ENCODE results near the gene BTBD9. TPM values are rescaled to one million over a fixed set of nuclear protein-coding genes. Genes with fewer than 3 reads are reported as not detected.

BTBD9 gene
- total and polyA plus RNA-seq, 9 of the 15 experiments (the other 6 are each of a cell fraction or from before 2014, with no cell fraction given), result 0.08 to 1.6 (median 0.58) TPM

DNA sequence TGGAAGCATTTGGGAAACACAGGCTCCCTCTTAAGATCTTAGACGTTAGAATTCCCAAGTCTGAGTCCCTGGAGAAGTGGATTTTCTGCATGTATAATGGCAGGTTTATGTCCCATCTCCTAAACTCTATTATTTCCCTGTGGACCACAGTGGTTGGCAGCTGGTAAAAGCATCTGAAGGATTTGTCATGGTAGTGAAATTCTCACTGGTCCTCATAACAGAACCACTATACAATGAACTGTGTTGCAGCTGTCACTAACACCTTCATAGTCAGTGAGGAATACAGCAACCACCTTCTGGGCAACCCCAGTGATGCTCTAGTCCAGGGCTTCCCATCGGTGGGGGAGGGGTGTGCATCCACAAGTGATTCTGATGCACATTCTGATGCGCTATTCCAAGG is 423.3 kb downstream of the BTBD9 start:
- no peak overlapping the region for H3K9ac ChIP-seq (ENCODE audit: insufficient read depth in 1 of 2, low read depth in 2 of 2, low read length in 2 of 2)
- intact Hi-C loops (cut with micrococcal nuclease) (no loop called here), in situ Hi-C loops (cut with MboI) (no loop called here)
- H3K9me1 ChIP-seq (ENCODE audit: control insufficient read depth, insufficient read depth, low read length), result no peaks in the 10 kb centered on the region
- H3K4me3 ChIP-seq, result no peak overlapping the region
- 2% methylated on average over 3 of the region's 3 CpGs for WGBS (ENCODE audit: insufficient coverage, low coverage, missing lambda C conversion rate)
- no peak for TF ChIP-seq EZH2 (IDR thresholded peaks at IDR 0.05; ENCODE audit: borderline replicate concordance, low read depth, low read length)
- no peak for TF ChIP-seq TCF7L2 (IDR thresholded peaks at IDR 0.05; ENCODE audit: low read depth, low read length)
- TF ChIP-seq ZNF584 (CRISPR knock-in tag; IDR thresholded peaks at IDR 0.05; ENCODE audit: low read depth), result no peak
- TF ChIP-seq, protein P1, sequence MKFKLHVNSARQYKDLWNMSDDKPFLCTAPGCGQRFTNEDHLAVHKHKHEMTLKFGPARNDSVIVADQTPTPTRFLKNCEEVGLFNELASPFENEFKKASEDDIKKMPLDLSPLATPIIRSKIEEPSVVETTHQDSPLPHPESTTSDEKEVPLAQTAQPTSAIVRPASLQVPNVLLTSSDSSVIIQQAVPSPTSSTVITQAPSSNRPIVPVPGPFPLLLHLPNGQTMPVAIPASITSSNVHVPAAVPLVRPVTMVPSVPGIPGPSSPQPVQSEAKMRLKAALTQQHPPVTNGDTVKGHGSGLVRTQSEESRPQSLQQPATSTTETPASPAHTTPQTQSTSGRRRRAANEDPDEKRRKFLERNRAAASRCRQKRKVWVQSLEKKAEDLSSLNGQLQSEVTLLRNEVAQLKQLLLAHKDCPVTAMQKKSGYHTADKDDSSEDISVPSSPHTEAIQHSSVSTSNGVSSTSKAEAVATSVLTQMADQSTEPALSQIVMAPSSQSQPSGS (CRISPR knock-in tag; IDR thresholded peaks at IDR 0.05), result no peak
- no peak for TF ChIP-seq BMI1 (IDR thresholded peaks at IDR 0.05; ENCODE audit: low read length)
- TF ChIP-seq XRCC3 (IDR thresholded peaks at IDR 0.05), result no peak
- TF ChIP-seq CEBPG (CRISPR knock-in tag; IDR thresholded peaks at IDR 0.05), result no peak
- no peak for TF ChIP-seq CEBPG (tag; conservative IDR thresholded peaks at IDR 0.05 in 1 of 2, IDR thresholded peaks at IDR 0.05 in 1 of 2)
- no peak for TF ChIP-seq PHF20 (IDR thresholded peaks at IDR 0.05; ENCODE audit: partially characterized antibody)
- TF ChIP-seq SREBF1 (IDR thresholded peaks at IDR 0.05; ENCODE audit: borderline replicate concordance, low read depth, low read length), result no peak
- no peak for TF ChIP-seq GABPB1 (CRISPR knock-in tag; IDR thresholded peaks at IDR 0.05)
- TF ChIP-seq, protein P2, sequence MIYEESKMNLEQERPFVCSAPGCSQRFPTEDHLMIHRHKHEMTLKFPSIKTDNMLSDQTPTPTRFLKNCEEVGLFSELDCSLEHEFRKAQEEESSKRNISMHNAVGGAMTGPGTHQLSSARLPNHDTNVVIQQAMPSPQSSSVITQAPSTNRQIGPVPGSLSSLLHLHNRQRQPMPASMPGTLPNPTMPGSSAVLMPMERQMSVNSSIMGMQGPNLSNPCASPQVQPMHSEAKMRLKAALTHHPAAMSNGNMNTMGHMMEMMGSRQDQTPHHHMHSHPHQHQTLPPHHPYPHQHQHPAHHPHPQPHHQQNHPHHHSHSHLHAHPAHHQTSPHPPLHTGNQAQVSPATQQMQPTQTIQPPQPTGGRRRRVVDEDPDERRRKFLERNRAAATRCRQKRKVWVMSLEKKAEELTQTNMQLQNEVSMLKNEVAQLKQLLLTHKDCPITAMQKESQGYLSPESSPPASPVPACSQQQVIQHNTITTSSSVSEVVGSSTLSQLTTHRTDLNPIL (CRISPR knock-in tag; IDR thresholded peaks at IDR 0.05), result no peak
- TF ChIP-seq KDM5B (IDR thresholded peaks at IDR 0.05; ENCODE audit: insufficient replicate concordance, low read depth, low read length), result no peak
- no peak for TF ChIP-seq SMAD4 (CRISPR knock-in tag; conservative IDR thresholded peaks at IDR 0.05)
- TF ChIP-seq U2AF1 (optimal IDR thresholded peaks at IDR 0.05; ENCODE audit: low read depth, low read length), result no peak
- no peak for TF ChIP-seq CXXC5 (CRISPR knock-in tag; IDR thresholded peaks at IDR 0.05)
- no peak for FAIRE-seq
- no peak for ATAC-seq
- no peaks in the 10 kb centered on the region for H3K4me1 ChIP-seq (replicated peaks in 1 of 2; ENCODE audit: control insufficient read depth in 2 of 2, insufficient read depth in 2 of 2, low read length in 2 of 2)
- ChIA-PET CTCF (ENCODE audit: low intra/inter-chr PET ratio) (no interaction called here), POLR2A (no interaction called here)
- H3K36me3 ChIP-seq (ENCODE audit: control insufficient read depth, insufficient read depth, low read length), result no peaks in the 10 kb centered on the region
- H3K79me2 ChIP-seq (ENCODE audit: control insufficient read depth, insufficient read depth, low read length), result no peaks in the 10 kb centered on the region
- H3K9me3 ChIP-seq (replicated peaks; ENCODE audit: control insufficient read depth, insufficient read depth, low read depth, low read length), result no peaks in the 10 kb centered on the region
- no peak overlapping the region for H3K27ac ChIP-seq (ENCODE audit: extremely low read depth, low read depth, low read length)
- no peaks in the 10 kb centered on the region; the same call in none of the 2 replicates for H4K20me1 ChIP-seq (replicated peaks; ENCODE audit: control insufficient read depth, insufficient read depth, low read length)
- H3K4me2 ChIP-seq (ENCODE audit: insufficient read depth, low read length), result no peak overlapping the region
- peaks cover 15 to 35% of the 10 kb centered on the region in 2 experiments for H3K27me3 ChIP-seq (ENCODE audit: control insufficient read depth in 2 of 2, insufficient read depth in 2 of 2, low read length in 2 of 2)
- BruUV-seq (replicated peaks), result no TSS peak
- H2AFZ ChIP-seq (ENCODE audit: low read depth, low read length), result no peak overlapping the region
- DNase-seq (ENCODE audit: extremely low read depth in 1 of 4, low spot score in 3 of 4), result no peak
